IPS DF 6.9 (cell line): ENCODE results near the gene KRTCAP2.
A peak's percentile ranks its signal among the peaks of the same experiment; 100 is the strongest.

Experiments used
- DNase-seq: peaks from one replicate; pipeline ENCODE4 v3.0.0-alpha.2; 2013; ENCODE audit warnings: low read depth, low spot score
- H3K27ac ChIP-seq: one replicate; pipeline ENCODE4 v1.5.1; 2013; ENCODE audit warnings: low read length, control low read depth
- H3K27me3 ChIP-seq: 2 replicates; pipeline ENCODE4 v1.6.1; 2013; ENCODE audit warnings: mild to moderate bottlenecking, low read length; ENCODE audit not compliant: control insufficient read depth, insufficient read depth
- H3K36me3 ChIP-seq: 2 replicates; pipeline ENCODE4 v1.6.1; 2013; ENCODE audit warnings: low read length; ENCODE audit not compliant: control insufficient read depth, insufficient read depth
- H3K4me1 ChIP-seq: 2 replicates; pipeline ENCODE4 v1.6.1; 2013; ENCODE audit warnings: low read length; ENCODE audit not compliant: control insufficient read depth, insufficient read depth
- H3K4me3 ChIP-seq: 2 replicates; pipeline ENCODE4 v1.5.1; 2013; ENCODE audit warnings: mild to moderate bottlenecking, low read length
- H3K9me3 ChIP-seq: 2 replicates; pipeline ENCODE4 v1.6.1; 2013; ENCODE audit warnings: low read length, inconsistent platforms; ENCODE audit not compliant: control insufficient read depth, insufficient read depth
- WGBS: extraction: QIAGEN DNeasy Blood & Tissue Kit; methylation state at CpG from one replicate; pipeline ENCODE4 v1.1.7; 2013; ENCODE audit warnings: mixed read lengths, missing lambda C conversion rate; ENCODE audit not compliant: insufficient read length, insufficient coverage; 5-methylcytosine and 5-hydroxymethylcytosine counted together

KRTCAP2 gene

DNA sequence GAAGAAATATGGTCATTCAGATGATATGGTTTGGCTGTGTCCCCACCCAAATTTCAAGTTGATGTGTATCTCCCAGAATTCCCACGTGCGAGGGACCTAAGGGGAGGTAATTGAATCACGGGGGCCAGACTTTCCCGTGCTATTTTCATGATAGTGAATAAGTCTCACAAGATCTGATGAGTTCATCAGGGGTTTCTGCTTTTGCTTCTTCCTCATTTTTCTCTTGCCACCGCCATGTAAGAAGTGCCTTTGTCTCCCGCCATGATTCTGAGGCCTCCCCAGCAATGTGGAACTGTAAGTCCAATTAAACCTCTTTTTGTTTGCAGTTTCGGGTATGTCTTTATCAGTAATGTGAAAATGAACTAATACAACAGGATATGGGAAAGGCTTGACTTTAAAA lies 31.4 kb downstream of the KRTCAP2 start:
- H3K27ac ChIP-seq, result no peak overlapping the region
- no peaks in the 10 kb centered on the region for H3K9me3 ChIP-seq
- peaks cover 2% of the 10 kb centered on the region; the same call in 1 of the 2 replicates for H3K4me1 ChIP-seq
- no peak overlapping the region for H3K4me3 ChIP-seq
- no peaks in the 10 kb centered on the region for H3K36me3 ChIP-seq
- no peaks in the 10 kb centered on the region for H3K27me3 ChIP-seq
- no CpG with 5 or more reads among the region's 7 CpGs for WGBS
- DNase-seq, result no peak

DNA sequence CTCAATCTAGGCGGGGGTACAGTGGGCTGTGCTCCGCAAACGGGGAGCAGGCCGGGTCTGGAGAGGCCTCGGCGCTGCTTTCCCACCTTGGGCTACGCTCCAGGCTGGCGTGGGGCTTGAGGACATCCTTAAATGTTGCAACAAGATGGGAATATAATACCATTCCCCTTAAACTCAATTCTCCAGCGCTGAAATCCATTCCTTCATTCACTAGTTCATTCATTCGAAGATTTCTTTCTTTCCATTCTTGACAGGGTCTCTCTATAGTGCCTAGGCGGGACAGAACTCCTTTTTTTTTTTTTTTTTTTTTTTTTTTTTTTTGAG lies 32.5 kb downstream of the KRTCAP2 start:
- DNase-seq, result no peak
- H3K4me3 ChIP-seq, result peak overlapping the region; percentile 76; the same call in 1 of the 2 replicates
- peaks cover 3% of the 10 kb centered on the region; the same call in 1 of the 2 replicates for H3K4me1 ChIP-seq
- H3K9me3 ChIP-seq, result no peaks in the 10 kb centered on the region
- no peaks in the 10 kb centered on the region for H3K36me3 ChIP-seq
- WGBS, result no CpG with 5 or more reads among the region's 11 CpGs
- no peak overlapping the region for H3K27ac ChIP-seq
- no peaks in the 10 kb centered on the region for H3K27me3 ChIP-seq

- Histone ChIP-seq H3K27me3 (no peaks in the 10 kb centered on the region), H3K9me3 (no peaks in the 10 kb centered on the region), H3K27ac (no peak within 1 kb of the TSS), H3K4me1 (peaks cover 3% of the 10 kb centered on the region; the same call in 1 of the 2 replicates), H3K4me3 (peak within 1 kb of the TSS; percentile 76), H3K36me3 (no peaks in the 10 kb centered on the region)
- no CpG with 5 or more reads among the region's 42 CpGs for WGBS
- no peak for DNase-seq
These were observed 33.0 kb downstream of the KRTCAP2 start, which contains the start of gene DPM3 for GRCh38 chr1:155139895-155140629. Gene DPM3, minus strand, starts transcription at chr1:155140531. Its CDS starts 291 bp downstream, at chr1:155140240.

GRCh38 chr1:155137154-155137949 lies 35.8 kb downstream of the KRTCAP2 start:
- peaks cover 3% of the 10 kb centered on the region; the same call in 1 of the 2 replicates for H3K4me1 ChIP-seq
- no CpG with 5 or more reads among the region's 6 CpGs for WGBS
- H3K9me3 ChIP-seq, result no peaks in the 10 kb centered on the region
- H3K36me3 ChIP-seq, result no peaks in the 10 kb centered on the region
- no peak overlapping the region for H3K27ac ChIP-seq
- H3K27me3 ChIP-seq, result no peaks in the 10 kb centered on the region
- no peak for DNase-seq
- no peak overlapping the region for H3K4me3 ChIP-seq

- H3K4me1 ChIP-seq, result peaks cover 3% of the 10 kb centered on the region; the same call in 1 of the 2 replicates
- H3K9me3 ChIP-seq, result no peaks in the 10 kb centered on the region
These were observed 36.4 kb downstream of the KRTCAP2 start for GRCh38 chr1:155136748-155137147.

GRCh38 chr1:155135415-155136028 lies 37.6 kb downstream of the KRTCAP2 start, which contains the start of gene SLC50A1:
Gene SLC50A1, plus strand, starts transcription at chr1:155135852. Its CDS starts 60 bp downstream, at chr1:155135912.
- Histone ChIP-seq H3K9me3 (no peaks in the 10 kb centered on the region), H3K36me3 (no peaks in the 10 kb centered on the region), H3K4me3 (peak within 1 kb of the TSS; percentile 76), H3K27ac (peak within 1 kb of the TSS; percentile 8), H3K27me3 (no peaks in the 10 kb centered on the region), H3K4me1 (peaks cover 3% of the 10 kb centered on the region; the same call in 1 of the 2 replicates)
- WGBS, result no CpG with 5 or more reads among the region's 52 CpGs
- peak; percentile 87 for DNase-seq

More at GRCh38 chr1:155136748-155137147, 36.4 kb downstream of the KRTCAP2 start:
- Histone ChIP-seq H3K4me3 (peak overlapping the region; percentile 6; the same call in 1 of the 2 replicates), H3K27ac (no peak overlapping the region), H3K36me3 (no peaks in the 10 kb centered on the region), H3K27me3 (no peaks in the 10 kb centered on the region)
- no peak for DNase-seq
- no CpG with 5 or more reads among the region's 6 CpGs for WGBS

DNA sequence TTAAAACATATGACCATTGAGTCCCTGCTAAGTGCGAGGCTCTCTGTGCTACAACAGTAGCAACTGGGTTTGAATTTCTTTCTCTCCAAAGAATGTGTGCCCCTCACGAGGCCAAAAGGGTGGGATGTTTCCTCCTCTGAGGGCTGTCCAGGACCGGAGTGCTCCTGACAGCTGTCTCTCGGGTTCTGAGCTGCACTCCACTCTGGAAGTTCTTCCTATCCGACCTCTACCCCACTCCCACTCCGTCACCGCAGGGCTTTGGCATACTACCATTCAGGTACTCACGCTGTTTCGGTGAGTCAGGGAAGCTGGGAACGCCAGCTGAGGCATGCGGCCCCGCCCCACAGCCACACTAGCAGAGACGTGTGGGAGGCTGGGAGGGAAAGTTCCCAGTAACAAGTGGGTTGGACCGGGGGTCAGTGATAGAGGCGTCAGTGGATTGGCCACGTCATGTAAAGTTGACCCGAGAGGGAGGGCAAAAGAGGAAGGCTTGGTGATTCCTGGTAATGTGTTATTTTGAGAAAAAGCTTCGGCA lies 38.2 kb downstream of the KRTCAP2 start:
- Histone ChIP-seq H3K27me3 (no peaks in the 10 kb centered on the region), H3K9me3 (no peaks in the 10 kb centered on the region), H3K4me3 (peak overlapping the region; percentile 54; the same call in 1 of the 2 replicates), H3K36me3 (no peaks in the 10 kb centered on the region), H3K4me1 (peaks cover 5% of the 10 kb centered on the region), H3K27ac (no peak overlapping the region)
- no CpG with 5 or more reads among the region's 18 CpGs for WGBS
- no peak for DNase-seq

DNA sequence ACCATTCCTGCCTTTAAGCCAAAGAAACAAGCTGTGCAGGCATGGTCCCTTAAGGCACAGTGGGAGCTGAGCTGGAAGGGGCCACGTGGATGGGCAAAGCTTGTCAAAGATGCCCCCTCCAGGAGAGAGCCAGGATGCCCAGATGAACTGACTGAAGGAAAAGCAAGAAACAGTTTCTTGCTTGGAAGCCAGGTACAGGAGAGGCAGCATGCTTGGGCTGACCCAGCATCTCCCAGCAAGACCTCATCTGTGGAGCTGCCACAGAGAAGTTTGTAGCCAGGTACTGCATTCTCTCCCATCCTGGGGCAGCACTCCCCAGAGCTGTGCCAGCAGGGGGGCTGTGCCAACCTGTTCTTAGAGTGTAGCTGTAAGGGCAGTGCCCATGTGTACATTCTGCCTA lies 38.8 kb downstream of the KRTCAP2 start:
- H3K27me3 ChIP-seq, result no peaks in the 10 kb centered on the region
- DNase-seq, result no peak
- H3K4me3 ChIP-seq, result no peak overlapping the region
- H3K36me3 ChIP-seq, result no peaks in the 10 kb centered on the region
- no peaks in the 10 kb centered on the region for H3K9me3 ChIP-seq
- peaks cover 9% of the 10 kb centered on the region for H3K4me1 ChIP-seq
- no peak overlapping the region for H3K27ac ChIP-seq
- WGBS, result no CpG with 5 or more reads among the region's 1 CpG

DNA sequence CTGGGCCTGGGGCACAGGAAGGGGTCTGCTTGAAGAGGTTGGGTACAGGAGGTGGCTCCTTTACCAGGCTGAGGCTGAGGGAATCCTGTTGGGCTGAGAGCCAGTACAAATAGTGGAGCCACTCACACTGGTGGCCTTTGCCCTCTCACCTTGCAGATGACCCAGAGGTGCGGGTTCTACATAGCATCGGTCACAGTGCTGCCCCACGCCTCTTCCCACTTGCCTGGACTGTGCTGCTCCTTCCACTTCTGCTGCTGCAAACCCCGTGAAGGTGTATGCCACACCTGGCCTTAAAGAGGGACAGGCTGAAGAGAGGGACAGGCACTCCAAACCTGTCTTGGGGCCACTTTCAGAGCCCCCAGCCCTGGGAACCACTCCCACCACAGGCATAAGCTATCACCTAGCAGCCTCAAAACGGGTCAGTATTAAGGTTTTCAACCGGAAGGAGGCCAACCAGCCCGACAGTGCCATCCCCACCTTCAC lies 39.3 kb downstream of the KRTCAP2 start:
- no peaks in the 10 kb centered on the region for H3K9me3 ChIP-seq
- H3K36me3 ChIP-seq, result no peaks in the 10 kb centered on the region
- DNase-seq, result no peak
- no peak overlapping the region for H3K4me3 ChIP-seq
- no peaks in the 10 kb centered on the region for H3K27me3 ChIP-seq
- no peak overlapping the region for H3K27ac ChIP-seq
- H3K4me1 ChIP-seq, result peaks cover 14% of the 10 kb centered on the region
- WGBS, result no CpG with 5 or more reads among the region's 7 CpGs

DNA sequence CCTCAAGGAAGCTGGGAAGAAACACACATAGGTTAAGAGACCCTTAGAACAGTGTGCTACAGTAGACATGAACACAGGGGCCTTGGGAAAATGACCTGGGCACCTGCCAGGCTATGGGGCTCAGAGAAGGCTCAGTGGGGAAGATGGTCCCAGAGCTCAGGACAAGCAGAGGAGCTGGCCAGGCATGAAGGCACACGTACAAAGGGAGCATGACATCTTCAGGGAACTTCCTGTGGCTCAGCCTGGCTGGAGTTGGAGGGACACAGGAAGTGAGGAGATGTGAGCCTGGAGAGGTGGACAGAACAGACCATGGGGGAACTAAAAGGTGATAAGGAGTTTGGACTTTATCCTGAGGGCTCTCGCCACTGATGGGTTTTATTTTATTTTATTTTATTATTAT lies 41.2 kb downstream of the KRTCAP2 start:
- Histone ChIP-seq H3K4me1 (peaks cover 14% of the 10 kb centered on the region), H3K36me3 (no peaks in the 10 kb centered on the region), H3K27me3 (peaks cover 10% of the 10 kb centered on the region), H3K9me3 (no peaks in the 10 kb centered on the region), H3K27ac (no peak overlapping the region), H3K4me3 (no peak overlapping the region)
- WGBS, result no CpG with 5 or more reads among the region's 2 CpGs
- no peak for DNase-seq
